Neural progenitor cell (in vitro differentiated cells): ENCODE results near the gene HIVEP2. TPM values are rescaled to one million over a fixed set of nuclear protein-coding genes. Genes with fewer than 3 reads are reported as not detected.

Source experiments
- DNase-seq: peaks from one replicate; pipeline ENCODE4 v3.0.0-alpha.2; 2016; ENCODE audit warnings: low spot score
- H2AFZ ChIP-seq: fragments of 200-600 bp; sonication (generic); replicated peaks from 2 replicates; pipeline ENCODE4 v1.6.1; 2016; ENCODE audit warnings: antibody characterized with exemption
- H3F3A ChIP-seq: fragments of 200-600 bp; sonication (generic); 2 replicates; pipeline ENCODE4 v1.6.1; 2016; ENCODE audit warnings: antibody characterized with exemption, low read depth
- H3K27ac ChIP-seq: fragments of 200-600 bp; sonication (generic); 2 replicates; pipeline ENCODE4 v1.5.1; 2016; ENCODE audit warnings: mild to moderate bottlenecking
- H3K27me3 ChIP-seq: fragments of 200-600 bp; sonication (generic); 2 replicates; pipeline ENCODE4 v1.6.1; 2016; ENCODE audit warnings: mild to moderate bottlenecking, moderate library complexity
- H3K36me3 ChIP-seq: fragments of 200-600 bp; sonication (generic); 2 replicates; pipeline ENCODE4 v1.5.1; 2016
- H3K4me1 ChIP-seq: fragments of 200-600 bp; sonication (generic); 2 replicates; pipeline ENCODE4 v1.6.1; 2016; ENCODE audit warnings: mixed run types
- H3K4me2 ChIP-seq: fragments of 200-600 bp; sonication (generic); 2 replicates; pipeline ENCODE4 v1.6.1; 2016
- H3K4me3 ChIP-seq: fragments of 200-600 bp; sonication (generic); 2 replicates; pipeline ENCODE4 v1.5.1; 2016
- H3K79me2 ChIP-seq: fragments of 200-600 bp; sonication (generic); 2 replicates; pipeline ENCODE4 v1.6.1; 2016; ENCODE audit warnings: low read depth
- H3K9ac ChIP-seq: fragments of 200-600 bp; sonication (generic); 2 replicates; pipeline ENCODE4 v1.6.1; 2016
- H3K9me3 ChIP-seq: fragments of 200-600 bp; sonication (generic); 2 replicates; pipeline ENCODE4 v1.5.1; 2016; ENCODE audit warnings: low read depth
- H4K20me1 ChIP-seq: fragments of 200-600 bp; sonication (generic); 2 replicates; pipeline ENCODE4 v1.6.1; 2016; ENCODE audit warnings: low read depth
- H3K27ac Mint-ChIP-seq: 3 replicates; pipeline ENCODE4 v1.8.0; 2021; ENCODE audit warnings: mixed read lengths
- H3K27me3 Mint-ChIP-seq: 2 replicates; pipeline ENCODE4 v1.8.0; 2022; ENCODE audit warnings: low read depth, mild to moderate bottlenecking, inconsistent platforms, moderate library complexity, mixed read lengths; ENCODE audit not compliant: insufficient read depth
- H3K36me3 Mint-ChIP-seq: 3 replicates; pipeline ENCODE4 v1.8.0; 2021; ENCODE audit warnings: mixed read lengths
- H3K4me1 Mint-ChIP-seq: 3 replicates; pipeline ENCODE4 v1.8.0; 2021; ENCODE audit warnings: mixed read lengths
- H3K4me3 Mint-ChIP-seq: 3 replicates; pipeline ENCODE4 v1.8.0; 2021; ENCODE audit warnings: mild to moderate bottlenecking, moderate library complexity, mixed read lengths
- H3K9me3 Mint-ChIP-seq: 3 replicates; pipeline ENCODE4 v1.8.0; 2020; ENCODE audit warnings: mixed read lengths
- CTCF ChIP-seq: fragments of 200-600 bp; sonication (generic); IDR thresholded peaks from 2 replicates; pipeline ENCODE4 v1.5.1; 2017; ENCODE audit warnings: antibody characterized with exemption, mild to moderate bottlenecking
- EZH2 ChIP-seq: fragments of 200-600 bp; sonication (generic); IDR thresholded peaks from 2 replicates; pipeline ENCODE4 v1.6.1; 2017; ENCODE audit warnings: antibody characterized with exemption, mild to moderate bottlenecking, moderate library complexity
- EZH2phosphoT487 ChIP-seq: fragments of 200-600 bp; sonication (generic); IDR thresholded peaks from 2 replicates; pipeline ENCODE4 v1.6.1; 2017; ENCODE audit warnings: antibody characterized with exemption
- total RNA-seq: library from RNA; depleted of rRNA; stranded (reverse); fragments of >200 nt; gene quantifications from 2 replicates; pipeline ENCODE4 v1.2.3, GENCODE V29; 2015; ENCODE audit warnings: low replicate concordance

HIVEP2 gene
- total RNA-seq, 1 donor from 2014 or later: 2.1 TPM

- no peak overlapping the region for H3K9ac ChIP-seq
- peaks cover 7% of the 10 kb centered on the region for H3K4me1 ChIP-seq
- Mint-ChIP-seq H3K4me1 (no peaks in the 10 kb centered on the region), H3K4me3 (no peak overlapping the region), H3K9me3 (no peaks in the 10 kb centered on the region), H3K27me3 (peaks cover 2% of the 10 kb centered on the region), H3K27ac (no peak overlapping the region), H3K36me3 (no peaks in the 10 kb centered on the region)
- TF ChIP-seq CTCF (no peak), EZH2 (no peak), EZH2phosphoT487 (no peak)
- no peak overlapping the region for H3K4me2 ChIP-seq
- H2AFZ ChIP-seq: no peak overlapping the region
- no peaks in the 10 kb centered on the region for H3F3A ChIP-seq
- no peak overlapping the region for H3K27ac ChIP-seq
- no peaks in the 10 kb centered on the region for H3K9me3 ChIP-seq
- no peak for DNase-seq
- no peaks in the 10 kb centered on the region for H3K79me2 ChIP-seq
- no peaks in the 10 kb centered on the region for H4K20me1 ChIP-seq
- no peaks in the 10 kb centered on the region for H3K36me3 ChIP-seq
- no peak overlapping the region for H3K4me3 ChIP-seq
- H3K27me3 ChIP-seq: no peaks in the 10 kb centered on the region
Observed at GRCh38 chr6:142750998-142751397, 194.0 kb downstream of the HIVEP2 start.

- H3K9ac ChIP-seq: no peak overlapping the region
- H3K27me3 Mint-ChIP-seq: peaks cover 2% of the 10 kb centered on the region
Observed at GRCh38 chr6:142749556-142749955, 195.4 kb downstream of the HIVEP2 start.

GRCh38 chr6:142746524-142746923 is 198.5 kb downstream of the HIVEP2 start:
- no peaks in the 10 kb centered on the region for H4K20me1 ChIP-seq
- no peak overlapping the region for H3K27ac ChIP-seq
- Mint-ChIP-seq H3K36me3 (no peaks in the 10 kb centered on the region), H3K27me3 (peaks cover 4% of the 10 kb centered on the region), H3K4me3 (no peak overlapping the region), H3K27ac (no peak overlapping the region), H3K9me3 (no peaks in the 10 kb centered on the region), H3K4me1 (no peaks in the 10 kb centered on the region)
- H2AFZ ChIP-seq: peak overlapping the region; percentile 60
- no peaks in the 10 kb centered on the region for H3K27me3 ChIP-seq
- no peaks in the 10 kb centered on the region for H3K36me3 ChIP-seq
- no peaks in the 10 kb centered on the region for H3F3A ChIP-seq
- H3K4me3 ChIP-seq: no peak overlapping the region
- H3K4me2 ChIP-seq: no peak overlapping the region
- no peak overlapping the region for H3K9ac ChIP-seq
- TF ChIP-seq CTCF (peak; percentile 67), EZH2 (no peak), EZH2phosphoT487 (no peak)
- no peaks in the 10 kb centered on the region for H3K9me3 ChIP-seq
- no peaks in the 10 kb centered on the region for H3K79me2 ChIP-seq
- H3K4me1 ChIP-seq: peaks cover 7% of the 10 kb centered on the region
- DNase-seq: peak; percentile 71

More at GRCh38 chr6:142749556-142749955, 195.4 kb downstream of the HIVEP2 start:
- Histone ChIP-seq H3K4me1 (peaks cover 7% of the 10 kb centered on the region), H3K4me3 (no peak overlapping the region), H3K27me3 (no peaks in the 10 kb centered on the region), H2AFZ (no peak overlapping the region), H3K36me3 (no peaks in the 10 kb centered on the region), H3F3A (no peaks in the 10 kb centered on the region), H3K9me3 (no peaks in the 10 kb centered on the region), H3K4me2 (no peak overlapping the region), H3K79me2 (no peaks in the 10 kb centered on the region), H3K27ac (no peak overlapping the region), H4K20me1 (no peaks in the 10 kb centered on the region)
- TF ChIP-seq CTCF: no peak
- no peak for TF ChIP-seq EZH2phosphoT487
- no peak for TF ChIP-seq EZH2
- Mint-ChIP-seq H3K9me3 (no peaks in the 10 kb centered on the region), H3K4me3 (no peak overlapping the region), H3K27ac (no peak overlapping the region), H3K4me1 (no peaks in the 10 kb centered on the region), H3K36me3 (no peaks in the 10 kb centered on the region)
- no peak for DNase-seq

- Histone ChIP-seq H3K79me2 (no peaks in the 10 kb centered on the region), H3K36me3 (no peaks in the 10 kb centered on the region), H3K9me3 (no peaks in the 10 kb centered on the region), H3K4me1 (peaks cover 7% of the 10 kb centered on the region), H3K4me2 (no peak overlapping the region), H3K27ac (no peak overlapping the region), H3F3A (no peaks in the 10 kb centered on the region), H3K4me3 (no peak overlapping the region), H4K20me1 (no peaks in the 10 kb centered on the region), H3K27me3 (no peaks in the 10 kb centered on the region), H2AFZ (peak overlapping the region; percentile 26), H3K9ac (no peak overlapping the region)
- no peaks in the 10 kb centered on the region for H3K4me1 Mint-ChIP-seq
- no peaks in the 10 kb centered on the region for H3K9me3 Mint-ChIP-seq
- H3K27ac Mint-ChIP-seq: no peak overlapping the region
- H3K4me3 Mint-ChIP-seq: no peak overlapping the region
- TF ChIP-seq EZH2 (no peak), CTCF (no peak), EZH2phosphoT487 (no peak)
- DNase-seq: no peak
- peaks cover 4% of the 10 kb centered on the region for H3K27me3 Mint-ChIP-seq
- H3K36me3 Mint-ChIP-seq: no peaks in the 10 kb centered on the region
Observed at GRCh38 chr6:142744836-142745235, 200.1 kb downstream of the HIVEP2 start.
